Smooth muscle cell of the umbilical artery (primary cell): ENCODE measurements around the gene RFC2. TPM values are rescaled to one million over a fixed set of nuclear protein-coding genes. Genes with fewer than 3 reads are reported as not detected.

Source experiments
- total RNA-seq: library from RNA; depleted of rRNA; stranded (reverse); fragments of >200 nt; gene quantifications from 2 replicates; pipeline ENCODE4 v1.2.3, GENCODE V29; 2014

Gene RFC2
- 6.2 and 12.9 TPM in 2 replicates for total RNA-seq

DNA sequence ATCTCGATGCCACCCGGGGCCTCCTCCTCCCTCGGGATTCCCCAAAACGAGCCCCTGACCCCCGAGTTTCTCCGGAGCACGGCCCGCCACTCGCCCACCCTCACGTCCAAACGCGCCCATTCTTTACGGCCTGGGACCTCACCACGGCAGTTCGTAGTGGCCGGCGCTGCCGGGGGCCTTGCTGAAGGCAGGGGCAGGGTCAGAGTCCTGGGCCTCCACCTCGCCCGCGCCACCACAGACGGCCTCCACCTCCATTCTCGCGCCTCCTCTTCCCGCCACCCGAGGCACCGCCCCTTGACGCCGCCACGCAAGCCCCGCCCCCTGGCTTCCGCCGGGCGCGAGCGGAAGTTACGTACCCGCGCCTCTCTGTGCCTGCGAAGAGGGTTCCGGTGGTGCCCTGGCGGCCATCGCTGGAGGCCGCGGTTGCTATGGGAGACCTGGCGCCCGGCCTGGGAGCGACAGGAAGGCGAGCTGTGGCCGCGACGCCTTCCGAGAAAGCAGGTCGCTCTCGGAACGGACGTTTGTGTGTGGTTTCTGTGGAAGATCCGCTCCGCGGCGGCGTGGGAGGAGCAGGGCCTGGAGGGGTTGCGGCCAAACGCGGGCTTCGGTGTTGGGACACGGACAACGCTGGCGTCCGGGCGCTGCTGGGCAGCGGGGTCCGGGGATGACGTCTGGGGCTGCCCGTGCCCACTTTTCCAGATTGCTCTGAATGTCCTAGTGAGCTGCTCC lies at the start of gene RFC2:
RFC2 (minus strand) TSS at position 271 of the 729 bp plus-strand sequence; CDS start at position 255, 16 bp downstream.

DNA sequence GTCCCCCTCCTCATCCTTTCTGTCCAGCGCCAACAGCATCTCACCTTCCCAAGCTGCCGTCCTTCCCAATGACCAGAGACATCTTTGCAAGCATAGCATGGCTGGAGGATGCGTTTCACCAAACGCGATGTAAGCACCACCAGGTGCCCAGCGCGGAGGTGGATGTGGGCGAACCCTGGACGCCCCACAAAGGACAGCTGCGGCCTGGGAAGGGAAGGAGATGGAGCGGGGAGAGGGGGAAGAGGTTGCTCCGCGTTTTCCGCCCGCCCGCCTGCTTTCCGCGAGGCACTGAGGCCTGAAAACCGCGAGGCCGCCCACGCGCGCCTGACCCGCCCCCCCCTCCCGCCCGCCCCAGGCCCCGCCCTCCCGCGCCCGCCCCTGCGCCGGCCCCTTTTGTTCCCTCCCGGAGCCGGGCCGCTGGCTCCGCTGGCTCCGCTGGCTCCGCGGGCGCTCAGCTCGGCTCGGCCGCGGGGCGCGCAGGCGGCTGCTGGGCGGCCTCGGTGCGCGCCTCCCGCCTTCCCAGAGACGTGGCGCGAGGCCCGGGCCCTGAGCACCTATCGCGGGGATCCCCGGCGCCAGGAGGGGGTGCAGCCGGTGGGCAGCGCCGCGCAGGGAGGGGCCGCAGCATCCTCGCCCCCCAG lies 34.9 kb upstream of the RFC2 start, which contains the start of gene CLIP2:
CLIP2 (plus strand) TSS at position 390 of the 641 bp plus-strand sequence. CDS start 28,140 bp downstream, outside the sequence.

Other genes starting within 250 kb of the RFC2 start
- 0.09 and 0.59 TPM in 2 replicates for gene ELN, start 226.2 kb downstream of the RFC2 start, total RNA-seq
- gene LIMK1, start 170.6 kb downstream of the RFC2 start, total RNA-seq, result 133 and 148 TPM in 2 replicates
- 279 and 368 TPM in 2 replicates for gene EIF4H, start 80.0 kb downstream of the RFC2 start, total RNA-seq
- gene LAT2, start 44.4 kb downstream of the RFC2 start, total RNA-seq, result 0.59 and 0.88 TPM in 2 replicates
- gene CLIP2, start 35.0 kb upstream of the RFC2 start, total RNA-seq, result 37.4 and 89.4 TPM in 2 replicates
- gene GTF2IRD1, start 199.5 kb upstream of the RFC2 start, total RNA-seq, result 19.0 and 23.2 TPM in 2 replicates